BE2C (cell line): ENCODE measurements around the gene CD79A.

Experiments used
- DNase-seq: peaks from one replicate; pipeline ENCODE4 v3.0.0-alpha.2; 2020
- H3K27me3 ChIP-seq: fragments of 250-450 bp; sonication (Bioruptor Pico); 2 replicates; pipeline ENCODE4 v1.5.1; 2020; ENCODE audit warnings: mild to moderate bottlenecking
- H3K36me3 ChIP-seq: fragments of 250-450 bp; sonication (Bioruptor Pico); 2 replicates; pipeline ENCODE4 v1.5.1; 2020; ENCODE audit warnings: mild to moderate bottlenecking
- H3K4me1 ChIP-seq: fragments of 250-450 bp; sonication (Bioruptor Pico); 2 replicates; pipeline ENCODE4 v1.5.1; 2020
- H3K4me3 ChIP-seq: 2 replicates; pipeline ENCODE4 v1.5.1; 2011; ENCODE audit warnings: low read depth, low read length
- H3K9me3 ChIP-seq: fragments of 250-450 bp; sonication (Bioruptor Pico); 2 replicates; pipeline ENCODE4 v1.5.1; 2020
- CTCF ChIP-seq: IDR thresholded peaks from 2 replicates; pipeline ENCODE4 v1.5.1; 2012; ENCODE audit warnings: mild to moderate bottlenecking, low read depth, low read length

The CD79A gene

DNA sequence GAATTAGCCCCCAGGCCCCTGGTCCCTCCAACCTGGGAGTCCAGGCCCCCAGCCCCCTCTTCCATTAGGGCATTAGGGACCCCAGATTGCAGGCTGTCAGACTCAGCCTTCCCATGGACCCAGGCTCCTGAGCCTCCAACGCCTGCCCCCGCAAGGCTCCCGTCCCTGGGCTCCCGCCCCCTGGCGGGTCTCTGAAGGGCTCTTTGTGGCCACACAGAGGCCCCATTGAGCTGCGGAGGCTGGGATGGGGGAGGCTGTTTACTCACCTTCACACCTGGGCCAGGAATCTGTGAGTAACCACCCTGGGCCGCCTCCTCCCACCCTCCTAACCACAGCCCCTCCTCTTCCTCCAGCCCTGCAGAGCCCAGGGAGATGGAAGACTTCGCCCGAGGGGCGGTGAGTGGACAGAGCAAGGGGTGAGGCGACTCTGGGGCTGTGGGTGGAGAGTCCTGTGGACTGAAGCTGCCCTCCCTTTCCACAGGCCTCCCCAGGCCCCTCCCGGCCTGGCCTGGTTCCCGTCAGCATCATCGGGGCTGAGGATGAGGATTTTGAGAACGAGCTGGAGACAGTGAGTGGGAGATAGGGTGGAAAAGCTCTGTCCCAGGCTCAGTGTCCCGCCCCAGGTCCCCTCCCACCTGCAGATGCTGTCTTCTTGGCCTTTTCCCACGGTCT lies 10.8 kb downstream of the CD79A start:
- no peak overlapping the region for H3K4me3 ChIP-seq

DNA sequence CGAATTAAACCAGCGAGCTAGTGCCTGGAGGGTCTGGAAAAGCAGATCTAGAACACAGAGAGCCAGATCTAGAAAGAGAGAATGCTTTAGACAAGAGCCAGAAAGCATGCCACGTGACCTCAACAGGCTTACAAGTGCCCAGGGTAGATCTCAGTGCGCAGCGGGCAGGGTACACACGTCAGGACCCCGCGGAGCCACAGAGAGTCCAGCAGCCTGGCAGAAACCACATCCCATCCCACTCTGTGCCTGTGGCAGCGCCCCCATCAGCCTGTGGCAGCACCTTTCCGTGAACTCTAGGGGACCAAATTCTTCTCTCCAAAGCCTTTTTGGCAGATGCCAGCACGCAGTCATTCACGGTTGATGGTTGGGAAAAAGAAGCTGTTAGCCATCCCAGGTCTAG lies 11.8 kb downstream of the CD79A start:
- no peaks in the 10 kb centered on the region for H3K36me3 ChIP-seq
- no peaks in the 10 kb centered on the region for H3K27me3 ChIP-seq
- TF ChIP-seq CTCF = no peak
- H3K4me3 ChIP-seq = no peak overlapping the region
- H3K4me1 ChIP-seq = no peaks in the 10 kb centered on the region
- H3K9me3 ChIP-seq = no peaks in the 10 kb centered on the region
- DNase-seq = no peak

More for the DNA sequence above, 10.8 kb downstream of the CD79A start:
- no peak for DNase-seq
- Histone ChIP-seq H3K27me3 (peaks cover 8% of the 10 kb centered on the region), H3K9me3 (no peaks in the 10 kb centered on the region), H3K36me3 (no peaks in the 10 kb centered on the region), H3K4me1 (no peaks in the 10 kb centered on the region)
- TF ChIP-seq CTCF = no peak

GRCh38 chr19:41889896-41890295 lies 12.8 kb downstream of the CD79A start:
- H3K4me3 ChIP-seq = no peak overlapping the region
- TF ChIP-seq CTCF = no peak
- no peaks in the 10 kb centered on the region for H3K27me3 ChIP-seq
- H3K9me3 ChIP-seq = no peaks in the 10 kb centered on the region
- no peaks in the 10 kb centered on the region for H3K36me3 ChIP-seq
- DNase-seq = no peak
- H3K4me1 ChIP-seq = no peaks in the 10 kb centered on the region

- Histone ChIP-seq H3K36me3 (0 out of 2 replicates have a peak, but pooled peaks cover 2% of the 10 kb centered on the region), H3K27me3 (no peaks in the 10 kb centered on the region), H3K4me1 (no peaks in the 10 kb centered on the region), H3K4me3 (no peak overlapping the region), H3K9me3 (no peaks in the 10 kb centered on the region)
- DNase-seq = no peak
- no peak for TF ChIP-seq CTCF
Measured at GRCh38 chr19:41890936-41891335, 13.9 kb downstream of the CD79A start.

GRCh38 chr19:41892173-41892902 lies 15.3 kb downstream of the CD79A start:
- H3K27me3 ChIP-seq = no peaks in the 10 kb centered on the region
- H3K4me3 ChIP-seq = no peak overlapping the region
- no peaks in the 10 kb centered on the region for H3K9me3 ChIP-seq
- no peaks in the 10 kb centered on the region for H3K4me1 ChIP-seq
- no peak for TF ChIP-seq CTCF
- DNase-seq = no peak
- 0 out of 2 replicates have a peak, but pooled peaks cover 2% of the 10 kb centered on the region for H3K36me3 ChIP-seq

GRCh38 chr19:41893899-41894298 lies 16.8 kb downstream of the CD79A start:
- H3K4me1 ChIP-seq = no peaks in the 10 kb centered on the region
- H3K9me3 ChIP-seq = no peaks in the 10 kb centered on the region
- no peak for DNase-seq
- peak; percentile 23; the same call in 1 of the 2 replicates for TF ChIP-seq CTCF
- H3K27me3 ChIP-seq = no peaks in the 10 kb centered on the region
- H3K36me3 ChIP-seq = 0 out of 2 replicates have a peak, but pooled peaks cover 2% of the 10 kb centered on the region
- H3K4me3 ChIP-seq = no peak overlapping the region
